Measurements from ENCODE around the gene TBCB.
A peak's percentile ranks its signal among the peaks of the same experiment; 100 is the strongest.
"Not testable (repeated sequence)": the region's sequence is repeated elsewhere in the genome, so short reads cannot be mapped to it uniquely, and the experiment has no call there.

The TBCB gene

GRCh38 chr19:36103040-36103626, 12.1 kb upstream of the TBCB start:
- no peak for DNase-seq

- DNase-seq: no peak
Observed at GRCh38 chr19:36103842-36104552, 11.3 kb upstream of the TBCB start.

- DNase-seq: no peak
Observed at GRCh38 chr19:36106441-36106840, 8.8 kb upstream of the TBCB start.

- DNase-seq: no peak
Observed at GRCh38 chr19:36106991-36107390, 8.3 kb upstream of the TBCB start.

- DNase-seq: no peak
Observed at GRCh38 chr19:36108684-36109083, 6.6 kb upstream of the TBCB start.

DNA sequence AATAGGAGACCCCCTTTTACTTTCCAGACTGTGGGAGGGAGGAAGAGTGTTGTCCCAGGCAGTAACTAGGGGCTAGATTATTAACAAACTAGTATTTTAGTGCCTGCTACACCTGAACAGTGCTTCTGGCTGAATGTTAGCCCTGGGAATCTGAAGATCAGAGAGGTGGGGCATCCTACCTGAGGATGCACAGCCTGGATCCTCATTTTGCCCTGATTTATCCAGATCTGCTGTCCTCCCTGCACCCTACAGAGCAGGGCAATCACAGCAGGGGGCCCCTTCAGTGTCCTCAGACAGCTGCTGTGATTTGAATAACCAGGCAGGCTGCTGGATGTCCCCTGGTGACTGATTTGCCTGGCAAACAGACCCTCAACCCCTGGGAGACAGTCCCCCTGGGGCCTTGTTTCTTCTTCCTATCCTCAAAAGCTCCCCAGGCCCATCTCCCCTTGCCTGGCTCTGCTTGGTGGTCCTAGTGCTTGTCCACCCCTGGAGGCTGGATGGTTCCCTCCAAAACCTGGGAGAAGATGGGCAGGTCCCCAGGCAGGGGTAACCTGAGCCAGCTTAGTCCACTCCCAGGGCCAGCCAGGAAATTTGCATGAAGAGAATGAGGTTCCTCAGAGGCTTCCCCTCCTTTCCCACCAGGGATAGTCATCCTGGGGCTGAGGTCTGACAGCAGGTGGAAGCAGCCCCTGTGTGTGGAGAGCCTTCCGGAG, 4.6 kb upstream of the TBCB start, which contains the start of gene OVOL3:
Gene OVOL3 (plus strand): TSS at position 657 of the 713 bp plus-strand sequence. CDS start 60 bp downstream, outside the sequence.
- no peak for DNase-seq

DNA sequence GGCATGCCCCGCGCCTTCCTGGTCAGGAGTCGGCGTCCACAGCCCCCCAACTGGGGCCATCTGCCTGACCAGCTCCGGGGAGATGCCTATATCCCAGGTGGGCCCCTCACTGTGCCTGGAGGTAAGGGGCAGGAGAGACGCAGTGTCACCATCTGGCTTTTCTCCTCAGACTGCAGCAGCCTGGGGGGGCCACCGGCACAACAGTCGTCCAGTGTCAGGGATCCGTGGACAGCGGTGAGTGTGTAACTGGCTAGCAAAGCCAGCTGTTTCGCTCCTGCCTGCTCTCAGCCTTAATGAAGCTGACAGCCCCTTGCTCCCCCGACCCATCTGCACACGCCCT, 4.1 kb upstream of the TBCB start:
- no peak for DNase-seq

- DNase-seq: no peak
Observed at GRCh38 chr19:36112678-36113077, 2.6 kb upstream of the TBCB start.

DNA sequence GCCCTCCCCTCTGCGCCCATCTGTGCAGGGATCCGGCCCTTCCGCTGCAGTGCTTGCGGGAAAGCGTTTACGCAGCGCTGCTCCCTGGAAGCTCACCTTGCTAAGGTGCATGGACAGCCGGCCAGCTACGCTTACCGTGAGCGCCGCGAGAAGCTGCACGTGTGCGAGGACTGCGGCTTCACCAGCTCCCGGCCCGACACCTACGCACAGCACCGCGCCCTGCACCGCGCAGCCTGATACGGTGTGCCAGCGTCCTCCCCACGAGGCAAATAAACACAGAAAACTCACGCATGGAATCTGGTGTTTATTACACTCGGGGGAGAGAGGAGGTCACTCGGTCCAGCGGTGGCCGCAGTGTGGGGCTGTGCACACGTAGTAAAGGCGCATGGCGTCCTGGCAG, 1.8 kb upstream of the TBCB start:
- no peak for DNase-seq

GRCh38 chr19:36113894-36114720, 1.2 kb upstream of the TBCB start:
- DNase-seq: no peak

DNA sequence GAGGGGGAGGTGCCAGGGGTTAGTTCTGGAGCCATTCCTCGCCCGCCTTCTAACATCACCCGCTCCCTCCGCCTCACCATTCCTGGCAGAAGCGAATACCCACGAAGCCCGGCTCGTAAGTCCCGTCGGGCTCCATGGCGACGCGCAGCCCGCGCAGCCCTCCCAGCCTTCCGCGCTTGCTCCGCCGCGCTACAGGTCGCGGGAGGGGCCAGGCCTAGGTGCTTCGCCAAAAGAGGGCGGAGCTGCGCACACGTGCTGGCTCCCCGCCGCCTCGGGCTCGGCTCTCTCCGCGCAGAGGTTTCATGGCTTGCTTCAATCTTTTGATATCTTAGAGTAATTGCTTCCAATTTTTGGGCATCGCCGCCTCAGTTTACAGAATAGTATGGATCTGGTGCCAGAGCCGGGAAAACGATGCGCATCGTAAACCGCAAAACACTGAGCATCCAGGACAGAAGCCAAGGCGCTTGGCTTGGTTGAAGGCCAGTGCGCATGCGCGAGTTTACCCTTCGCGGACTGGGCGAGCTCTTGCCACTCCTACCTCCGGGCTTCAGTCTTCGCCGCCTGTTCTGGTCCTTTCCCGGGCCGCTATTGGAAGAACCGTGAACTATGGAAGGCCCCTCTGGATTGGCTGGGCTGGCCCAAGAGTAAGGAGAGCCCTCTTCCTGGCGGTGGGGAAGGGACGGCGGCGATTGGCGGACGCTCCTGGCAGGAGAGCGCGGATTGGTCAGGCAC, 381 bp upstream of the TBCB start, which contains the start of gene POLR2I:
Gene POLR2I (minus strand): TSS at position 155 of the 732 bp plus-strand sequence. CDS start 19 bp downstream, at position 136.
- peak; percentile 71 for DNase-seq

DNA sequence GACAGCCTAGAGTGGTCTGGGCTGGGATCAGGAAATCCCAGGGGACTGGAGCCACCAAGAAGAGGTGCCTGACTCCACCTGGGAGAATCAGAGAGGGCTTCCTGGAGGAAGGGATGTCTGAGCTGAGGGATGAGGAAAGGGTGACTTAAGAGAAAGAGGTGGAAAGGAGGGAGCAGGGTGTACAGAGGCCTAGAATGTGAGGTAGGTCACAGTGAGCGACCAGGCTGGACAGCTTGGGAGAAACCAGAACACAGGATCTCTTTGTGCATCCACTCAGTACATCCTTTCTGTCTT, 1.0 kb downstream of the TBCB start:
- DNase-seq: no peak

GRCh38 chr19:36120092-36120983, 5.1 kb downstream of the TBCB start:
- DNase-seq: no peak

- no peak for DNase-seq
Observed at GRCh38 chr19:36120984-36121358, 5.7 kb downstream of the TBCB start.

GRCh38 chr19:36121486-36122124, 6.3 kb downstream of the TBCB start:
- DNase-seq: no peak

GRCh38 chr19:36125557-36125956, 10.3 kb downstream of the TBCB start:
- no peak for DNase-seq

GRCh38 chr19:36128392-36128736, 13.1 kb downstream of the TBCB start:
- no peak for DNase-seq

DNA sequence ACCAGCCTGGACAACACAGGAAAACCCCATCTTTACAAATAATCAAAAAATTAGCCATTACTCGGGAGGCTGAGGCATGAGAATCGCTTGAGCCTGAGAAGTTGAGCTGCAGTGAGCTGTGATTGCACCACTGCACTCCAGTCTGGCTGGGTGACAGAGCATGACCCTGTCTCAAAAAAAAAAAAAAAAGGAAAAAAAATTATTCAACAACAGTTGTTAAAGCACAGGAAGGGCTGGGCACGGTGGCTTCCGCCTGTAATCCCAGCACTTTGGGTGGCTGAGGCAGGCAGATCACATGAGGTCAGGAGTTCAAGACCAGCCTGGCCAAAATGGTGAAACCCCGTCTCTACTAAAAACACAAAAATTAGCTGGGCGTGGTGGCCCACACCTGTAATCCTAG, 16.0 kb downstream of the TBCB start:
- not testable (repeated sequence) for DNase-seq

DNA sequence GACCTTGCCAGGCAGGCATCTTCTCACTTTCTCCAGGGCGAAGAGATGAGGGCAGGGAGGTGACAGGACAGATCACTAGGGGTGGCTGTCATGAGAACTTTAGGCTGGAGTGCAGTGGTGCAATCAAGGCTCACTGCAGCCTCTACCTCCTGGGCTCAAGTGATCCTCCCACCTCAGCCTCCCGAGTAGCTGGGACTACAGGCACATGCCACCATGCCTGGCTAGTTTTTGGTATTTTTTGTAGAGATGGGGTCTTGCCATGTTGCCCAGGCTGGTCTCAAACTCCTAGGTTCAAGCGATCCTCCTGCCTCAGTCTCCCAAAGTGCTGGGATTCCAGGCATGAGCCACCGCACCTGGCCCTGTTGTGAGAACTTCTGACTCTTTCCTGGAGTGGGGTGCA, 19.6 kb downstream of the TBCB start:
- not testable (repeated sequence) for DNase-seq

DNA sequence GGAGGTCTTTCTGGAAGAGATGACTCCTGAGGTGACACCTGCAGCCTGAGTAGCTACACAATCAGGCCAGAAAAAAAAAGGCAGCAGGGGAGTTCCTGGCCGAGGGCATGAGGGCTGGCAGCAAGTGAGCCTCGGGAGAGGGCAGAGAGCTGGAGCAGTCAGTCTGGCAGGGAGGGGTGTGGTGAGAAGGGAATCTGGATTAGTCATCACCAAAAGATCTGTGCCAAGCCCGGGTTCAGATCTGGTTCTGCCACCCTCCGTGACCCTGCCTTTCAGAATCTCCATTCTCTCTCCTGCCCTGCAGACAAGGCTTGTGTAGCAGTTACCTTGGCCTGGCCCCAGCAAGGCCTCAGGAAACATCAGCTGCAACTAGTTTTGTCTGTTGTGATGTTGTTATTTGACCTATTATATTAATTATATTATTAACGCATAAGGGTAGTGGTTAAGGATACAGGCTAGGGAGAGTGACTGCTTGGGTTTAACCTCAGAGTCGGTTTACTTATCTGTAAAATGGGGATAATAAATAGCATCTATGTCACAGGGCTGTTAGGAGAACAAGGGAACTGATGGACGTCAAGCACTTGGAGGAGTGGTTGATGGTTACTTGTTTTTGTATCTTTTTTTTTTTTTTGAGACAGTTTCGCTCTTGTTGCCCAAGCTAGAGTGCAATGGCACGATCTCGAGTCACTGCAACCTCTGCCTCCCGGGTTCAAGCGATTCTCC, 21.9 kb downstream of the TBCB start:
- DNase-seq: no peak

DNA sequence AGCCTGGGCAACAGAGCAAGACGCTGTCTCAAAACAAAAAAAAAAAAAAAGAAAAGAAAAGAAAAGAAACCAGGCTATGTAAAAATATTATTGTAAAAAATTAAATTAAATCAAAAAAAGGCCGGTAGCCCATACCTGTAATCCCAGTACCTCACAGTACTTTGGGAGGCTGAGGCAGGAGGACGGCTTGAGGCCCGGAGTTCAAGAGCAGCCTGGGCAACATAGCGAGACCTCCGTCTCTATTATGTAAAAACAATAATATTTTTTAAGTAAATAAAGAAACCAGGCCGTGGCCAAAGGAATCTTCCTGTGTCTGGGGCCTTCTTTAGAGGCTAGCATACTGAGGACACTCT, 23.8 kb downstream of the TBCB start:
- no peak for DNase-seq

Data from cortex of kidney (tissue), 1 donor.